OCI-LY3 (cell line): Measurements from ENCODE around the gene SYNDIG1.

Source experiments
- CTCF ChIP-seq: fragments of 200-600, 300-600 bp; sonication (generic); IDR thresholded peaks from 2 replicates; pipeline ENCODE4 v1.5.1; 2014; ENCODE audit warnings: antibody characterized with exemption, low read length, low read depth
- EZH2phosphoT487 ChIP-seq: fragments of 200-600 bp; shearing (Covaris generic); IDR thresholded peaks from 2 replicates; pipeline ENCODE4 v1.6.1; 2018; ENCODE audit warnings: antibody characterized with exemption, mixed run types, low read depth

- TF ChIP-seq CTCF: no peak
- TF ChIP-seq EZH2phosphoT487: no peak
Observed at GRCh38 chr20:24684956-24685691, 215.7 kb downstream of the SYNDIG1 start.
